Fibroblast of lung (primary cell): ENCODE results near the gene KIF1A. TPM values are rescaled to one million over a fixed set of nuclear protein-coding genes. Genes with fewer than 3 reads are reported as not detected.

Source experiments
- DNase-seq, 2 donors: peaks; one replicate each; pipeline versions ENCODE4 v3.0.0 to v3.0.0-alpha.2; 2010; ENCODE audit warnings: low read depth in 2 of 2
- H2AFZ ChIP-seq: 2 replicates; pipeline ENCODE4 v1.5.1; 2012; ENCODE audit warnings: low read length, control low read depth, inconsistent platforms
- H3K27ac ChIP-seq: 2 replicates; pipeline ENCODE4 v1.5.1; 2011; ENCODE audit warnings: low read length, control low read depth; ENCODE audit not compliant: insufficient read depth
- H3K27me3 ChIP-seq: 2 replicates; pipeline ENCODE4 v1.5.1; 2011; ENCODE audit warnings: mild to moderate bottlenecking, low read length; ENCODE audit not compliant: control insufficient read depth, insufficient read depth
- H3K36me3 ChIP-seq: 2 replicates; pipeline ENCODE4 v1.5.1; 2011; ENCODE audit warnings: low read length; ENCODE audit not compliant: control insufficient read depth, insufficient read depth
- H3K4me1 ChIP-seq: 2 replicates; pipeline ENCODE4 v1.5.1; 2011; ENCODE audit warnings: low read length; ENCODE audit not compliant: control insufficient read depth, insufficient read depth; ENCODE audit errors: extremely low read depth
- H3K4me2 ChIP-seq: 2 replicates; pipeline ENCODE4 v1.5.1; 2011; ENCODE audit warnings: low read length, control low read depth; ENCODE audit not compliant: insufficient read depth; ENCODE audit errors: extremely low read depth
- H3K4me3 ChIP-seq, 4 experiments: fragments of 200-600 bp in 1 of 4; sonication (generic) in 1 of 4; replicated peaks in 1 of 4; 2 replicates each; pipeline ENCODE4 v1.5.1; 2011 to 2016; ENCODE audit warnings: low read length in 4 of 4, low read depth in 3 of 4, mild to moderate bottlenecking in 3 of 4, control low read depth in 2 of 4, inconsistent platforms in 1 of 4, mixed read lengths in 1 of 4; ENCODE audit not compliant: insufficient read depth in 1 of 4; ENCODE audit errors: control extremely low read depth in 1 of 4
- H3K79me2 ChIP-seq: 2 replicates; pipeline ENCODE4 v1.5.1; 2012; ENCODE audit warnings: mild to moderate bottlenecking, low read length, inconsistent platforms; ENCODE audit not compliant: control insufficient read depth, insufficient read depth
- H3K9ac ChIP-seq: 2 replicates; pipeline ENCODE4 v1.5.1; 2011; ENCODE audit warnings: mild to moderate bottlenecking, low read length, control low read depth; ENCODE audit not compliant: insufficient read depth
- H3K9me3 ChIP-seq: 2 replicates; pipeline ENCODE4 v1.5.1; 2012; ENCODE audit warnings: low read depth, low read length; ENCODE audit not compliant: control insufficient read depth, insufficient read depth
- H4K20me1 ChIP-seq: 2 replicates; pipeline ENCODE4 v1.5.1; 2011; ENCODE audit warnings: low read length; ENCODE audit not compliant: control insufficient read depth, insufficient read depth; ENCODE audit errors: extremely low read depth
- CTCF ChIP-seq, 2 donors: IDR thresholded peaks in 1 of 2; conservative IDR thresholded peaks in 1 of 2; 1 replicate in 1 of 2; 2 replicates in 1 of 2; pipeline ENCODE4 v1.5.1; 2011 to 2012; ENCODE audit warnings: low read length in 2 of 2, control low read depth in 1 of 2, inconsistent platforms in 1 of 2, low read depth in 1 of 2, mild to moderate bottlenecking in 1 of 2
- EZH2 ChIP-seq: IDR thresholded peaks from 2 replicates; pipeline ENCODE4 v1.5.1; 2012; ENCODE audit warnings: low read length, control low read depth, mild to moderate bottlenecking; ENCODE audit errors: missing control alignments
- polyA plus RNA-seq, 2 donors: library from polyadenylated mRNA; depleted of rRNA in 1 of 2; stranded (reverse) in 1 of 2; unstranded in 1 of 2; fragments of >200 nt; gene quantifications; 2 replicates each; pipeline ENCODE4 v1.2.1, GENCODE V29; 2011 to 2012; ENCODE audit warnings: missing spikeins in 1 of 2
- total RNA-seq: library from RNA; depleted of rRNA; stranded (reverse); fragments of >200 nt; gene quantifications from 2 replicates; pipeline ENCODE4 v1.2.1, GENCODE V29; 2014

The KIF1A gene
- total and polyA plus RNA-seq, 2 donors (not counting 1 experiment from before 2014, with no cell fraction given): 0.05 TPM; not detected in 1

- no peak for TF ChIP-seq EZH2
- no peak for TF ChIP-seq CTCF (conservative IDR thresholded peaks at IDR 0.05 in 1 of 2, IDR thresholded peaks at IDR 0.05 in 1 of 2; ENCODE audit: low read depth in 1 of 2, low read length in 2 of 2)
- no peak overlapping the region for H3K4me2 ChIP-seq
- no peak for DNase-seq
- no peaks in the 10 kb centered on the region for H3K79me2 ChIP-seq
- no peak overlapping the region for H3K4me3 ChIP-seq
- no peak overlapping the region for H3K27ac ChIP-seq
- H3K36me3 ChIP-seq: no peaks in the 10 kb centered on the region
- H3K9me3 ChIP-seq: no peaks in the 10 kb centered on the region
- no peak overlapping the region for H3K9ac ChIP-seq
- H2AFZ ChIP-seq: no peak overlapping the region
- no peaks in the 10 kb centered on the region for H4K20me1 ChIP-seq
- H3K27me3 ChIP-seq: no peaks in the 10 kb centered on the region
- no peaks in the 10 kb centered on the region for H3K4me1 ChIP-seq
Observed at GRCh38 chr2:240783819-240784621, 36.0 kb downstream of the KIF1A start.

GRCh38 chr2:240782886-240783818 lies 36.9 kb downstream of the KIF1A start:
- Histone ChIP-seq H3K9ac (no peak overlapping the region), H3K4me2 (no peak overlapping the region), H2AFZ (no peak overlapping the region), H3K27me3 (no peaks in the 10 kb centered on the region), H3K9me3 (no peaks in the 10 kb centered on the region), H3K27ac (no peak overlapping the region), H3K4me3 (no peak overlapping the region), H4K20me1 (no peaks in the 10 kb centered on the region), H3K36me3 (no peaks in the 10 kb centered on the region), H3K4me1 (no peaks in the 10 kb centered on the region), H3K79me2 (no peaks in the 10 kb centered on the region)
- TF ChIP-seq EZH2 (no peak), CTCF (conservative IDR thresholded peaks at IDR 0.05 in 1 of 2, IDR thresholded peaks at IDR 0.05 in 1 of 2; ENCODE audit: low read depth in 1 of 2, low read length in 2 of 2) (no peak)
- no peak for DNase-seq

- no peak overlapping the region for H3K9ac ChIP-seq
- H4K20me1 ChIP-seq: no peaks in the 10 kb centered on the region
- no peaks in the 10 kb centered on the region for H3K36me3 ChIP-seq
- TF ChIP-seq CTCF (conservative IDR thresholded peaks at IDR 0.05 in 1 of 2, IDR thresholded peaks at IDR 0.05 in 1 of 2; ENCODE audit: low read depth in 1 of 2, low read length in 2 of 2): no peak
- no peak for TF ChIP-seq EZH2
- H3K27me3 ChIP-seq: no peaks in the 10 kb centered on the region
- H3K79me2 ChIP-seq: no peaks in the 10 kb centered on the region
- no peak overlapping the region for H3K4me2 ChIP-seq
- H3K9me3 ChIP-seq: no peaks in the 10 kb centered on the region
- DNase-seq: no peak
- H3K4me1 ChIP-seq: no peaks in the 10 kb centered on the region
- no peak overlapping the region for H3K4me3 ChIP-seq
- H3K27ac ChIP-seq: no peak overlapping the region
- H2AFZ ChIP-seq: no peak overlapping the region
Observed at GRCh38 chr2:240782221-240782885, 37.7 kb downstream of the KIF1A start.
